NCI-H82 treated with DMSO at 0.1 percent for 48 hours (cell line): ENCODE data around the gene WDR77.

Experiments
- DNase-seq: peaks from one replicate; lab custom pipeline; 2025; ENCODE audit not compliant: unreplicated experiment; lab: John Stamatoyannopoulos, UW

The WDR77 gene

GRCh38 chr1:111448918-111449702, at the start of gene WDR77, which contains the start of gene ATP5PB:
Gene WDR77 (minus strand): TSS chr1:111449256. CDS start chr1:111449169, 87 bp downstream.
Gene ATP5PB (plus strand): TSS chr1:111449464. CDS start chr1:111449542, 78 bp downstream.
- DNase-seq = peak; percentile 99

DNA sequence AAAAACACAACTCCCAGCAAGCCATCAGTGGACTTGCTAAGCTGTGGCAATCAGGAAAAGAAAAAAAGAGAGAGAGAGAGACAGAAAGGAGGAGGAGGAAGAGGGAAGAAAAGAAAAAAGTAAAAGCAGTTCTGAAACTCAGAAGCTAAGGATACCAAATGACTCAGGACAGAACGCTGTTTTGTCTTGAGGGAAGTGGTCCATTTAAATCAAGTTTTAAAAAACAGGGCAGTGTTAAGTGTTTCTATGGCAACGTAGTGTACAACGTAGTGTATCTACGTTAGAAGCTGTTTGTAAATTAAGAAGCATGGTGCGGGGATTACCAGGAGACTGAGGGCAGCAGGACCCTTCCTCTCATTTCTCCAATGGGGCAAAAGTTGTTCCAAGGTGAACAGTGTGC, 48.5 kb upstream of the WDR77 start:
- DNase-seq = no peak

- no peak for DNase-seq
These were observed 47.3 kb upstream of the WDR77 start for GRCh38 chr1:111496398-111496797.

GRCh38 chr1:111491070-111491469, 42.0 kb upstream of the WDR77 start:
- DNase-seq = no peak

DNA sequence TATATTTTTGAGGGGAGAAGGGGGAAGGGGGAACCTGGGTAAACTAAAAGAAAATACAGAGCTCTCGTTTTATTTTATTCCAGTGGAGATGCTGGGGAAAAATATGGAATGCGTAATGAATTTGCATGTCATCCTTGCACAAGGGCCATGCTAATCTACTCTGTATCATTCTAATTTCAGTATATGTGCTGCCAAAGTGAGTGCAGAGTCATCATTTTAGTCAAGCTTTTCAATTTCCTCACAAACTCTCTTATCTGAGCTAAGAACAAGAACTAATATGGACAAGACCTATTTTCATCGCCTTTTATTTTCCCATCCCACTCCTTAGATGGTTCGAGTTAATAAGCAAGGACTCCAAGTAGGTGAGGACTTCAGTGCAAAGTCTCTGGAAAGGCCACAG, 41.2 kb upstream of the WDR77 start:
- DNase-seq = no peak

DNA sequence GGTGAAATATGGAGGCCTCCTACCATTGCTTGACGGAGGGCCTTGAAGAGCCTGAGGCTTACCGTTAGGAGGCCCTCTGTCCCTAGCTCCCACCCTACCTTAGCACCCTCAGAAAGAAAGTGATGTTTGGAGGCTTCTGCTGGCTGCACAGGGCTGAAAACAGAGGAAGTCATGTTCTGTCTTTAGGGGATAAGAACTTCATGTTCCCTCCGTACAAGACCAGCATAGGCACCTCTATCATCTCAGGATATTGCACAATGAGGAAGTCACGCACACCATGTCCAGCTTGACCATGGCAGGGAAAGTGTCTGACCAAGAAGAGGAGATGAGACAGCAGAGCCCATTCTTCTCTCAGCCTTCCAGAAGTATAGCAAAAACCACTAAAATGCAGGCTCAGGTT, 40.5 kb upstream of the WDR77 start:
- no peak for DNase-seq

GRCh38 chr1:111488669-111489068, 39.6 kb upstream of the WDR77 start:
- DNase-seq = no peak

DNA sequence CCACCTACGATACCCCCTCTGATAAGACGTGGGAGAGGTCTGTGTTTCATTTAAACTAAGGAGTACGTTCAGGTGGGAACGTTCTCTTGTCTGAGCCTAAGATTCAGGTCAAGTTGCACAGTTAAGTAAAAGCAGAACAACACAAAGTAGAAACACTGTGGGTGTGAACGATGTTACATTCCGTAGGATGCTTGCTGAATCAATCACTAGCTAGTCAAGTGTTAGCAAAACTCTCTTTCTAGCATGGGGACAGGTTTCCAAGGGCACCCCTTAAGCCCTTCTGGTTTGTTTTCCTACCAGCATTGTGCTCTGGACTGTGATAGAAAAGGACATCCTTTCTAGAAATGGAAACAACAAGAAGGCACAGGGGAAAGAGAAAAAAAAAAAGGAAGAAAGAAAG, 38.1 kb upstream of the WDR77 start:
- no peak for DNase-seq

- DNase-seq = no peak
These were observed 37.4 kb upstream of the WDR77 start for GRCh38 chr1:111486431-111486830.

DNA sequence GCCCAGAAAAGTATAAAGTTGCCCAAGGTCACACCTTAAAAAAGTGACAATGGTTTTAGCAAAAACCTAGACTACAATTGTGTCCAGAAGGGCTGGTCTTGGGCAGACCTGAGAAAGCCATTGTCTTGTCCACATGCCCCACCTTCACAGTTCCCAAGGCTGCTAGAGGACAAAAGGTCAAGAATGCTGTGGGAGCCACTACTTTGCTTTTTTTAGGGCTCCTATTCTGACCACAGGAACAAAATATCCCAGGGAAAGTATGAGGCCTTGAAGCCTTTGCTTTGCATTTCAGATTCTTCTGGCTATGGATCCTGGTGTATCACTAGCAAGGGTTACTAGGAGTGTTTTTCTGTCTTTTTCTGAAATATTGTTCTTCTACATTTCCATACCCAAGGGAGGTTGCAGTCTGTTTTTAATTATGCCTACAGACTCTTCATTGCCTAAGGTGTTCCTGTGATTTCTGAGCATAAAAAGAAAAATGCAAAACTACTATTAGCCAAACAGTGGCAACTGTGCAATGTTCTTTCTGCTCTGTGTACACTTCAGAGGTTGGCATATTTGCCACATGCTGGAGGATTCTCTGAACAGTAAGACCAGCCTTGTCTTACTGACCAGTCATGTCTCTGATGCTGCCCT, 35.5 kb upstream of the WDR77 start:
- no peak for DNase-seq

- no peak for DNase-seq
These were observed 34.8 kb upstream of the WDR77 start for GRCh38 chr1:111483876-111484275.

- DNase-seq = no peak
These were observed 34.1 kb upstream of the WDR77 start for GRCh38 chr1:111483166-111483565.

DNA sequence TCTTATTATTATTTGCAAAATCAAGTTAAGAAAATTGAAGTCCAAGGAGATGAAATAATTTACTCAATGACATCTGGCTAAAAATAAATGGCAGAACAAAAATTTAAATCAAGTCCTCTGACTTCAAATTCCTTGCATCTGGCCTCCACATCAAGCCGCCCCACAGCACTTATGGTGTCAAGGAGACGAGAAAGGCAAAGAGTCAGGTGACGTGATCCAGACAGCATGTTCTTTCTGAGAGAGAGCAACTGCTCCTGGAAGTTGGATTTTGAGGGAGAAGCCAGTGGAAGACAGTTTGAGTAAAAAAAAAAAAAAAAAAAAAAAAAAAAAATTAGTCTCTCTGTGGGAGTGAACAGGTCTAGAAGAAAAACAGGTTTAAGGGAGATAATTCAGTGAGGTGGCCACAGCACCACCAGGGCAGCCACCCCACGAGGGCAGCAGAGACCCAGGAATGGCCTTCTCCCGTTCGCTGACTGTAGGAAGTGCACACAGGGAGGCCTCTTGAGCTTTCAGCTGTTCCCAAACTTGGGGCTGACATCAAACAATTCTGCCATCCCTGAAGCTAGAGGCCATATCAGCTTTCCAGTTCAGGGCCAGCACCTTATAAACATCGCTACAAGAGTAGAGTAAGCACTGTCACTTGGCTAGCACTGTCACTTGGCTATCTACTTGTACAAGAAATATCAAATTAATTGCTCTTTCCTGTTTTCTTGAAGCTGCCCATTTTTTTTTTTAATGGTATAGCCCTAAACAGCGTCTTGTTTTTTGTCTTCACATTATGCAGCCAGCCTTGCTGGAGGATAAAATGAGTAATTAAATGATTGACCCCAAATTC, 32.5 kb upstream of the WDR77 start:
- DNase-seq = no peak

GRCh38 chr1:111480674-111481073, 31.6 kb upstream of the WDR77 start:
- DNase-seq = no peak

GRCh38 chr1:111476761-111477309, 27.8 kb upstream of the WDR77 start:
- no peak for DNase-seq

DNA sequence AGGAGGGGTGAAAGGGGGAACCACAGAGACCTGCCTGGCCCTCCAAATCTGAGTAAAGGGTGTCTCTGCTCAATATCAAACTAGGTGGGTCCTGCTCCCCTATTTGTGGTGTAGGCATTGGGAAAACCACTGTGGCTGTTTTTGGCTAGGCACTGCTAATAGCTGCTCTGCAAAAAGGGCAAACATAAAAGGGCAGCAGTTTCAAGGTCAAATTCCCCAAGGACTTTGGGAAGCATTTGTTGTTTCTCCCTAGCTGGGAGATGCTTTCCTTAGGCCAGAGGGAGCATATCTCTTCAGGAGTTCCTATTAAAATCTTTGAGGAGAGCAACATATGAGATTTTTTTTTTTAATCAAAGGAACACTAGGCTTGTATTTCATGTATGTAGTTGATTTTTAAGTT, 27.2 kb upstream of the WDR77 start:
- no peak for DNase-seq

- DNase-seq = no peak
These were observed 26.6 kb upstream of the WDR77 start for GRCh38 chr1:111475701-111476100.

GRCh38 chr1:111474521-111474920, 25.5 kb upstream of the WDR77 start:
- no peak for DNase-seq

DNA sequence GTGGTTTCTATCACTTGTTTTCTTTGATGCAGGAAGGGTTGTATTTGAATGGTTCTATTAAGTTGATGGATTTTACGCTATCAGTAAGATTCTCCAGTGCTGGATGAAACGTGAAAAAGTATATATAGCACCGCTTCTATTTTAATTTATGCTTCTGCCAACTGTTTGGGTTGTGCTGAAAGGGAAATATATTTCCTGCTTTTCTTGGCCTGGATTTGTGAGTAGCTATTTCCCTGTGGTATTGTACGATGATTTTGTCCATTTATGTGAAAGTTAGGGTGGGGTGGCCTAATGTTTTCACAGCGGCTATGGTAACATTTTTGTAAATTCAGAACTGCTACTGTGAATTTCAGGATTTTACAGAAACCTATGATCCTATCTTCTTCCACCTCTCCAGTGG, 25.1 kb upstream of the WDR77 start:
- no peak for DNase-seq

GRCh38 chr1:111471538-111471937, 22.5 kb upstream of the WDR77 start:
- no peak for DNase-seq

- no peak for DNase-seq
These were observed 22.0 kb upstream of the WDR77 start for GRCh38 chr1:111471012-111471411.
